Endothelial cell of umbilical vein (primary cell): ENCODE measurements around the gene VSIG10L2. TPM values are rescaled to one million over a fixed set of nuclear protein-coding genes. Genes with fewer than 3 reads are reported as not detected.

ENCODE experiments used
- BruUV-seq: library from RNA; stranded (reverse); fragments of 400-500 nt; replicated peaks from 2 replicates; lab custom pipeline; 2021; lab: Mats Ljungman, UMichigan
- CTCF ChIA-PET: fragments of 300-600, 350-600 bp; sonication (Branson Sonifier 250); formaldehyde crosslinking; loops from one replicate; lab custom pipeline; 2021; ENCODE audit warnings: antibody characterized with exemption, inconsistent platforms; lab: Charles Lee
- POLR2A ChIA-PET: fragments of 300-600, 350-600 bp; sonication (Branson Sonifier 250); formaldehyde crosslinking; loops from one replicate; lab custom pipeline; 2021; ENCODE audit warnings: antibody characterized with exemption, inconsistent platforms; lab: Charles Lee
- DNase-seq: peaks from one replicate; pipeline ENCODE4 v3.0.0-alpha.2; 2011; ENCODE audit warnings: low read depth, low spot score
- FAIRE-seq: peaks from 2 replicates; lab custom pipeline; 2011; peaks lifted over from hg19 to GRCh38; lab: Jason Lieb, UNC
- H2AFZ ChIP-seq: 2 replicates; pipeline ENCODE4 v1.6.0; 2012; ENCODE audit warnings: low read depth, low read length, control low read depth, inconsistent platforms
- H3K27ac ChIP-seq: 2 replicates; pipeline ENCODE4 v1.5.1; 2011; ENCODE audit warnings: low read depth, mild to moderate bottlenecking, control low read depth, low read length, moderate library complexity; ENCODE audit not compliant: insufficient read depth
- H3K27me3 ChIP-seq, 2 experiments: 2 replicates each; pipeline versions ENCODE4 v1.6.0 to v1.6.1; 2011; ENCODE audit warnings: low read length in 2 of 2, mixed read lengths in 1 of 2; ENCODE audit not compliant: control insufficient read depth in 2 of 2, insufficient read depth in 2 of 2
- H3K36me3 ChIP-seq, 2 experiments: 2 replicates in 1 of 2; 3 replicates in 1 of 2; pipeline ENCODE4 v1.5.1; 2011; ENCODE audit warnings: low read length in 2 of 2, mild to moderate bottlenecking in 1 of 2, moderate library complexity in 1 of 2; ENCODE audit not compliant: control insufficient read depth in 2 of 2, insufficient read depth in 2 of 2; ENCODE audit errors: extremely low read depth in 1 of 2
- H3K4me1 ChIP-seq: 3 replicates; pipeline ENCODE4 v1.5.1; 2011; ENCODE audit warnings: mild to moderate bottlenecking, low read length; ENCODE audit not compliant: control insufficient read depth, insufficient read depth; ENCODE audit errors: extremely low read depth
- H3K4me2 ChIP-seq: 2 replicates; pipeline ENCODE4 v1.6.1; 2011; ENCODE audit warnings: low read length, control low read depth, mixed read lengths; ENCODE audit not compliant: insufficient read depth
- H3K4me3 ChIP-seq, 3 experiments: fragments of 200-600 bp in 1 of 3; sonication (generic), shearing (Covaris generic) in 1 of 3; replicated peaks in 1 of 3; 2 replicates each; pipeline ENCODE4 v1.5.1; 2011 to 2016; ENCODE audit warnings: control low read depth in 3 of 3, low read length in 3 of 3, mild to moderate bottlenecking in 2 of 3, inconsistent platforms in 1 of 3, low read depth in 1 of 3, moderate library complexity in 1 of 3; ENCODE audit not compliant: insufficient read depth in 1 of 3
- H3K79me2 ChIP-seq: 2 replicates; pipeline ENCODE4 v1.6.0; 2012; ENCODE audit warnings: low read length, inconsistent platforms; ENCODE audit not compliant: control insufficient read depth, insufficient read depth
- H3K9ac ChIP-seq: replicated peaks from 2 replicates; pipeline ENCODE3; 2011; ENCODE audit warnings: low read length, control low read depth; ENCODE audit not compliant: insufficient read depth; ENCODE audit errors: extremely low read depth
- H3K9me1 ChIP-seq: replicated peaks from 3 replicates; pipeline ENCODE4 v1.6.0; 2011; ENCODE audit warnings: mild to moderate bottlenecking, low read length; ENCODE audit not compliant: control insufficient read depth, insufficient read depth; ENCODE audit errors: extremely low read depth
- H3K9me3 ChIP-seq: replicated peaks from 2 replicates; pipeline ENCODE4 v1.5.1; 2012; ENCODE audit warnings: low read length, inconsistent platforms; ENCODE audit not compliant: control insufficient read depth, insufficient read depth
- H4K20me1 ChIP-seq: replicated peaks from 2 replicates; pipeline ENCODE3; 2011; ENCODE audit warnings: mild to moderate bottlenecking, low read length; ENCODE audit not compliant: control insufficient read depth, insufficient read depth; ENCODE audit errors: extremely low read depth
- EZH2 ChIP-seq: IDR thresholded peaks from 2 replicates; pipeline ENCODE4 v1.6.1; 2012; ENCODE audit warnings: borderline replicate concordance, low read depth, mild to moderate bottlenecking, moderate library complexity, low read length, inconsistent platforms; ENCODE audit not compliant: severe bottlenecking
- FOS ChIP-seq: IDR thresholded peaks from 2 replicates; pipeline ENCODE4 v1.6.1; 2011; ENCODE audit warnings: mild to moderate bottlenecking, low read length, moderate library complexity, borderline replicate concordance; ENCODE audit not compliant: insufficient read depth
- GATA2 ChIP-seq: IDR thresholded peaks from 2 replicates; pipeline ENCODE4 v1.7.0; 2011; ENCODE audit warnings: low read depth, mild to moderate bottlenecking, moderate library complexity, mixed read lengths, low read length; ENCODE audit not compliant: insufficient read length, insufficient read depth
- JUN ChIP-seq: IDR thresholded peaks from 2 replicates; pipeline ENCODE4 v1.6.1; 2011; ENCODE audit warnings: borderline replicate concordance, low read depth; ENCODE audit not compliant: insufficient read length, insufficient read depth
- POLR2A ChIP-seq: IDR thresholded peaks from 2 replicates; pipeline ENCODE4 v1.6.1; 2012; ENCODE audit warnings: low read depth, mild to moderate bottlenecking, control low read depth, low read length
- POLR2AphosphoS5 ChIP-seq: IDR thresholded peaks from 2 replicates; pipeline ENCODE4 v1.6.1; 2012; ENCODE audit warnings: low read depth, mild to moderate bottlenecking, control low read depth, low read length, moderate library complexity; ENCODE audit not compliant: insufficient read depth
- dilution Hi-C: fragments of 300-500 bp; cut with MboI; formaldehyde crosslinking; loops from one replicate; pipeline ENCODE4 v1.15.0; 2019; ENCODE audit warnings: low sequenced_read_pairs; ENCODE audit not compliant: extremely low pct_ligation_motif_present
- intact Hi-C: fragments of 100-400 bp; cut with micrococcal nuclease; formaldehyde crosslinking; loops from one replicate; pipeline ENCODE4 v1.10.0; 2022
- polyA plus RNA-seq, 4 experiments: library from polyadenylated mRNA; depleted of rRNA in 3 of 4; stranded (reverse) in 3 of 4; unstranded in 1 of 4; fragments of >200 nt; gene quantifications; 2 replicates each; pipeline versions ENCODE4 v1.2.1 to v1.2.3, GENCODE V29; 2011 to 2012; ENCODE audit warnings: missing spikeins in 1 of 4
- total RNA-seq: library from RNA; stranded (reverse); gene quantifications from 2 replicates; pipeline ENCODE4 v1.2.3, GENCODE V29; 2021
- TF ChIP-seq, protein P1 (sequence below): IDR thresholded peaks from 2 replicates; pipeline ENCODE4 v1.6.1; 2011; ENCODE audit not compliant: insufficient read depth, insufficient read length
- TF ChIP-seq, protein P2 (sequence below), 2 donors: IDR thresholded peaks; 1 replicate in 1 of 2; 2 replicates in 1 of 2; pipeline ENCODE4 v1.5.1; 2011; ENCODE audit warnings: low read length in 2 of 2, mild to moderate bottlenecking in 2 of 2, moderate library complexity in 2 of 2, control low read depth in 1 of 2, inconsistent platforms in 1 of 2, low read depth in 1 of 2; ENCODE audit not compliant: insufficient read depth in 1 of 2; ENCODE audit errors: extremely low read depth in 1 of 2

VSIG10L2 gene
- total and polyA plus RNA-seq, 2 donors (not counting 3 experiments of a cell fraction or from before 2014, with no cell fraction given) = not detected

DNA sequence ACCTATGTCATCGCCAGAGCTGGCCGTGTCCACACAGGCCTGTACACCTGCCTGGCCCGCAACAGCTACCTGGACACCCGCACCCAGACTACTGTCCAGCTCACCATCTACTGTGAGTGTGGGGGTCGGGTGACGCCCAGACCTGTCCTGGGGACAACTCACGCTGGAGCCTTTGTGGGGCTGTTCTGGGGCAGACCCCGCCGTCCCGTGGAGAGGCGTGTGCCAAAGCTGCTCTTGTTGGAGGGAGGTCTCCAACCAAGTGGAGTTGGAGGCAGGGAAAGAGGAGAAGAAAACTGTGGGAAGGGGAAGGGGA, 4.3 kb downstream of the VSIG10L2 start:
- ChIA-PET CTCF (interaction anchor here (1.2 to 1.7 kb wide), 2 partner anchors 9 to 244 kb away, joined by 3 to 4 read pairs; no protein-coding TSS in a partner anchor), POLR2A (no interaction called here)
- no peak overlapping the region for H3K4me2 ChIP-seq
- no peak overlapping the region for H3K27ac ChIP-seq
- no peaks in the 10 kb centered on the region for H3K27me3 ChIP-seq
- H4K20me1 ChIP-seq = no peaks in the 10 kb centered on the region
- H3K4me1 ChIP-seq = no peaks in the 10 kb centered on the region
- H3K9me3 ChIP-seq = no peaks in the 10 kb centered on the region
- BruUV-seq = no TSS peak
- no peak for DNase-seq
- no peak overlapping the region for H3K4me3 ChIP-seq
- TF ChIP-seq, protein P1, sequence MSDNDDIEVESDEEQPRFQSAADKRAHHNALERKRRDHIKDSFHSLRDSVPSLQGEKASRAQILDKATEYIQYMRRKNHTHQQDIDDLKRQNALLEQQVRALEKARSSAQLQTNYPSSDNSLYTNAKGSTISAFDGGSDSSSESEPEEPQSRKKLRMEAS = no peak
- H2AFZ ChIP-seq = no peak overlapping the region
- no peaks in the 10 kb centered on the region for H3K36me3 ChIP-seq
- H3K79me2 ChIP-seq = no peaks in the 10 kb centered on the region
- intact Hi-C loops (no loop called here), dilution Hi-C loops (no loop called here)
- FAIRE-seq = no peak
- H3K9me1 ChIP-seq = no peaks in the 10 kb centered on the region
- no peak overlapping the region for H3K9ac ChIP-seq

DNA sequence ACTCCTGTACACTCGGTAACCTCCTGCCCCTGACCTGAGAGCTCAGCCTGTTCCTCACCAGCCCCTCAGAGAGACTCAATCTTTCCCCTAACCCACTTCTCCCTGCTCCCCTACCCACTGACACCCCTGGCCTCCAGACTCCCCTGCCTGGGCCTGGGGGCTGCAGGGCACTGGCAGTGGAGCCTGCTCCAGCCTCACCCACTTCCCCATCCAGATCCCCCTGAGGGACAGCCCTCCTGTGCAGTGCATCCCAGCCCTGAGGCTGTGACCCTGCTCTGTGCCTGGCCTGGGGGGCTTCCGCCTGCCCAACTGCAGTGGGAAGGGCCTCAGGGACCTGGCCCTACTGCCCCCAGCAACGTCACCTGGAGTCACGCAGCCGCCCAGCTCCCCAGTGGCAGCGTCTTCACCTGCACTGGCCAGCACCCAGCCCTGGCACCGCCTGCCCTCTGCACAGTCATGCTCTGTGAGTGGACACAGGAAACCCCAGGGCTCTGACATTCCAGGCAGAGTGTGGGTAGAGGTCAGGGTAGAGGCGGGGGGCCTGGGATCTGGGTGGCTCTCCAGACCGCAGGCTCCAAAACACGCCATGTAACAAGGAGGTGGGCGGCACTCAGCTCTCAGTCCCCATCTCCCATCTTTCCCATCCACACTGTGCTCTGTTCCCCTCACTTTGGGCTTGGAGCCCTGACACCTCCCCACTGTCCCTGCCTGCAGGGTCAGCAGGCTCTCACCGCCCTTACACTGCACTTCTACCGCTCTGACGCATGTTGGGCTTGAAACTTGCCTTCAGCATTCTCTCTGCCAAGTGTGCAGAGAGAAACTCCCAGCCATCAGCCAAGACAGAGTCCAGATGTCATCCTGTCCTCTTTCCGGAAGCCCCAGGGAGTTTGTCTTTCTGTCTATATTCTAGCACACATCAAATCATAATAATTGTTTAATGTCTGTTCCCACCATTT, 5.1 kb downstream of the VSIG10L2 start:
- Histone ChIP-seq H3K4me1 (no peaks in the 10 kb centered on the region), H3K27ac (no peak overlapping the region), H3K27me3 (no peaks in the 10 kb centered on the region), H3K4me2 (no peak overlapping the region), H3K9me3 (no peaks in the 10 kb centered on the region), H3K79me2 (no peaks in the 10 kb centered on the region), H3K9me1 (no peaks in the 10 kb centered on the region), H4K20me1 (no peaks in the 10 kb centered on the region), H3K9ac (no peak overlapping the region), H2AFZ (no peak overlapping the region), H3K4me3 (no peak overlapping the region), H3K36me3 (no peaks in the 10 kb centered on the region)
- no TSS peak for BruUV-seq
- dilution Hi-C loops = no loop called here
- FAIRE-seq (no peak), DNase-seq (no peak)
- ChIA-PET POLR2A (no interaction called here), CTCF (interaction anchor here (1.2 to 1.7 kb wide), 2 partner anchors 10 to 243 kb away, joined by 3 to 4 read pairs; no protein-coding TSS in a partner anchor)
- intact Hi-C loops = no loop called here
- TF ChIP-seq, protein P2, sequence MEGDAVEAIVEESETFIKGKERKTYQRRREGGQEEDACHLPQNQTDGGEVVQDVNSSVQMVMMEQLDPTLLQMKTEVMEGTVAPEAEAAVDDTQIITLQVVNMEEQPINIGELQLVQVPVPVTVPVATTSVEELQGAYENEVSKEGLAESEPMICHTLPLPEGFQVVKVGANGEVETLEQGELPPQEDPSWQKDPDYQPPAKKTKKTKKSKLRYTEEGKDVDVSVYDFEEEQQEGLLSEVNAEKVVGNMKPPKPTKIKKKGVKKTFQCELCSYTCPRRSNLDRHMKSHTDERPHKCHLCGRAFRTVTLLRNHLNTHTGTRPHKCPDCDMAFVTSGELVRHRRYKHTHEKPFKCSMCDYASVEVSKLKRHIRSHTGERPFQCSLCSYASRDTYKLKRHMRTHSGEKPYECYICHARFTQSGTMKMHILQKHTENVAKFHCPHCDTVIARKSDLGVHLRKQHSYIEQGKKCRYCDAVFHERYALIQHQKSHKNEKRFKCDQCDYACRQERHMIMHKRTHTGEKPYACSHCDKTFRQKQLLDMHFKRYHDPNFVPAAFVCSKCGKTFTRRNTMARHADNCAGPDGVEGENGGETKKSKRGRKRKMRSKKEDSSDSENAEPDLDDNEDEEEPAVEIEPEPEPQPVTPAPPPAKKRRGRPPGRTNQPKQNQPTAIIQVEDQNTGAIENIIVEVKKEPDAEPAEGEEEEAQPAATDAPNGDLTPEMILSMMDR (IDR thresholded peaks at IDR 0.05; ENCODE audit: extremely low read depth in 1 of 2, insufficient read depth in 1 of 2, low read depth in 1 of 2, low read length in 2 of 2) = no peak
- no peak for TF ChIP-seq POLR2A
- TF ChIP-seq, protein P1 = no peak
- no peak for TF ChIP-seq GATA2
- no peak for TF ChIP-seq JUN
- no peak for TF ChIP-seq EZH2
- no peak for TF ChIP-seq FOS
- TF ChIP-seq POLR2AphosphoS5 = no peak
